Measurements from ENCODE around the gene PTPN12. TPM values are rescaled to one million over a fixed set of nuclear protein-coding genes. Genes with fewer than 3 reads are reported as not detected.
A peak's percentile ranks its signal among the peaks of the same experiment; 100 is the strongest.

The PTPN12 gene
- total and polyA plus RNA-seq, 2 of the 4 experiments (the other 2 are of a cell fraction): 24.7 to 31.0 TPM

DNA sequence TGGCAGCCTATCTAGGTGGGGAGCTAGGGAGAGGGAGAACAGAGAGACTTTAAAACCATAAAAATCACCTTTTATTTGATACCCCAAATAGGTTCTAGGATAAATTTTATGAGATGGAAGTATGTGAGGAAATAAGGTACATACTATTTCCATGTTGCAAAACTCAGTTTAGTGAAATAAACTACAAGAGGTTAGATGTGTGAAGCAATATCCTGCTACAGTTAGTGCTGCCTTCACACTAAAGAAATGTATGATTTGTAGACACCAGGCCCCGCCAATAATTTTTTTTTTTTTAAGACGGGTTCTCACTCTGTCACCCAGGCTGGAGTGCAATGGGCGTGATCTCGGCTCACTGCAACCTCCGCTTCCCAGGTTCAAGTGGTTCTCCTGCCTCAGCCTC lies 124.7 kb downstream of the PTPN12 start:
- H3K56ac ChIP-seq (ENCODE audit: extremely low read depth, insufficient read depth, low read length): no peak overlapping the region
- no peak for DNase-seq
- H2BK120ac ChIP-seq (ENCODE audit: low read depth, low read length): no peak overlapping the region
- no peak overlapping the region for H3K9ac ChIP-seq (ENCODE audit: low read depth, low read length)
- dilution Hi-C loops (cut with HindIII; ENCODE audit: low sequenced_read_pairs, unreplicated experiment) (no loop called here), in situ Hi-C loops (cut with MboI; ENCODE audit: low sequenced_read_pairs) (loop anchor here (25.0 kb wide), 1 partner anchor 275 kb away; no protein-coding TSS in a partner anchor), intact Hi-C loops (cut with micrococcal nuclease) (no loop called here)
- ChIA-PET CTCF (interaction anchor here (0.6 to 0.8 kb wide), 2 partner anchors 10 to 98 kb away, joined by 3 read pairs; no protein-coding TSS in a partner anchor), POLR2A (ENCODE audit: unreplicated experiment) (no interaction called here)
- no peak for ATAC-seq (ENCODE audit: low read depth)
- H3K36me3 ChIP-seq (ENCODE audit: control insufficient read depth, insufficient read depth, low read length): peaks cover 20% of the 10 kb centered on the region
- no peak overlapping the region for H3K4me2 ChIP-seq (ENCODE audit: low read depth, low read length)
- peaks cover 6% of the 10 kb centered on the region for H3K4me1 ChIP-seq (ENCODE audit: control insufficient read depth, insufficient read depth, low read length)
- 93% methylated on average over 5 of the region's 5 CpGs; no CpG with 5 or more reads in 1 of the 2 experiments for WGBS, 2 experiments (ENCODE audit: extremely low coverage in 2 of 2, insufficient read length in 1 of 2)
- H3K23ac ChIP-seq (ENCODE audit: low read depth, low read length): no peak overlapping the region
- H2BK5ac ChIP-seq (ENCODE audit: low read depth, low read length, poor library complexity, severe bottlenecking): no peak overlapping the region
- H3K9me1 ChIP-seq (ENCODE audit: insufficient read depth, low read length): peaks cover 2% of the 10 kb centered on the region; the same call in 1 of the 2 replicates
- H2AK5ac ChIP-seq (ENCODE audit: low read depth, low read length): no peak overlapping the region
- no peak overlapping the region for H2AFZ ChIP-seq (replicated peaks; ENCODE audit: low read length, poor library complexity)
- no peak overlapping the region for H2AK9ac ChIP-seq (replicated peaks; ENCODE audit: low read depth, low read length, poor library complexity)
- no peak overlapping the region for H3K27ac ChIP-seq (ENCODE audit: insufficient read depth, low read length)
- no peak overlapping the region for H2BK15ac ChIP-seq (ENCODE audit: low read depth, low read length)
- no peak overlapping the region for H3K4ac ChIP-seq (ENCODE audit: low read depth, low read length)
- no peak overlapping the region for H4K8ac ChIP-seq (ENCODE audit: low read depth in 2 of 2, low read length in 2 of 2)
- H3K9me3 ChIP-seq (ENCODE audit: control insufficient read depth, insufficient read depth, low read length): no peaks in the 10 kb centered on the region
- no peak overlapping the region for H2BK20ac ChIP-seq (ENCODE audit: low read depth, low read length)
- H3K4me3 ChIP-seq (ENCODE audit: insufficient read depth, low read depth, low read length): no peak overlapping the region
- no TSS peak for BruUV-seq (replicated peaks)
- no peak overlapping the region for H3K18ac ChIP-seq (ENCODE audit: low read depth, low read length)
- no peaks in the 10 kb centered on the region for H4K20me1 ChIP-seq (ENCODE audit: insufficient read depth, low read length)
- no peaks in the 10 kb centered on the region for H3K27me3 ChIP-seq (ENCODE audit: control insufficient read depth, insufficient read depth, low read length)
- no peak overlapping the region for H4K5ac ChIP-seq (ENCODE audit: low read depth, low read length)
- H4K91ac ChIP-seq (ENCODE audit: insufficient read depth, low read depth, low read length): no peak overlapping the region
- H3K79me1 ChIP-seq (ENCODE audit: low read depth in 1 of 2, low read length in 2 of 2): peaks cover 2 to 23% of the 10 kb centered on the region in 2 experiments; a peak in 3 of 4 replicates
- TF ChIP-seq CEBPB (IDR thresholded peaks at IDR 0.05; ENCODE audit: low read depth, low read length) (0 out of 2 replicates have a peak, but pooled peaks have one; percentile 19), MXI1 (IDR thresholded peaks at IDR 0.05; ENCODE audit: borderline replicate concordance, low read depth, low read length) (no peak), FOS (IDR thresholded peaks at IDR 0.05; ENCODE audit: low read depth, low read length) (no peak)
- TF ChIP-seq, protein P1, sequence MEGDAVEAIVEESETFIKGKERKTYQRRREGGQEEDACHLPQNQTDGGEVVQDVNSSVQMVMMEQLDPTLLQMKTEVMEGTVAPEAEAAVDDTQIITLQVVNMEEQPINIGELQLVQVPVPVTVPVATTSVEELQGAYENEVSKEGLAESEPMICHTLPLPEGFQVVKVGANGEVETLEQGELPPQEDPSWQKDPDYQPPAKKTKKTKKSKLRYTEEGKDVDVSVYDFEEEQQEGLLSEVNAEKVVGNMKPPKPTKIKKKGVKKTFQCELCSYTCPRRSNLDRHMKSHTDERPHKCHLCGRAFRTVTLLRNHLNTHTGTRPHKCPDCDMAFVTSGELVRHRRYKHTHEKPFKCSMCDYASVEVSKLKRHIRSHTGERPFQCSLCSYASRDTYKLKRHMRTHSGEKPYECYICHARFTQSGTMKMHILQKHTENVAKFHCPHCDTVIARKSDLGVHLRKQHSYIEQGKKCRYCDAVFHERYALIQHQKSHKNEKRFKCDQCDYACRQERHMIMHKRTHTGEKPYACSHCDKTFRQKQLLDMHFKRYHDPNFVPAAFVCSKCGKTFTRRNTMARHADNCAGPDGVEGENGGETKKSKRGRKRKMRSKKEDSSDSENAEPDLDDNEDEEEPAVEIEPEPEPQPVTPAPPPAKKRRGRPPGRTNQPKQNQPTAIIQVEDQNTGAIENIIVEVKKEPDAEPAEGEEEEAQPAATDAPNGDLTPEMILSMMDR (conservative IDR thresholded peaks at IDR 0.05; ENCODE audit: low read depth, low read length): no peak
- H3K14ac ChIP-seq (replicated peaks; ENCODE audit: low read depth, low read length): no peak overlapping the region

Data from IMR-90 (cell line).